Smooth muscle cell (in vitro differentiated cells): Measurements from ENCODE around the gene CA7. TPM values are rescaled to one million over a fixed set of nuclear protein-coding genes. Genes with fewer than 3 reads are reported as not detected.

Source experiments
- DNase-seq: peaks from one replicate; lab custom pipeline; 2025; ENCODE audit not compliant: unreplicated experiment; lab: John Stamatoyannopoulos, UW
- H2AFZ ChIP-seq: fragments of 200-600 bp; sonication (generic); 2 replicates; pipeline ENCODE4 v1.6.0; 2016; ENCODE audit warnings: antibody characterized with exemption, low read depth, mild to moderate bottlenecking
- H3F3A ChIP-seq: fragments of 200-600 bp; sonication (generic); 2 replicates; pipeline ENCODE4 v1.6.0; 2017; ENCODE audit warnings: antibody characterized with exemption, low read depth
- H3K27ac ChIP-seq: fragments of 200-600 bp; sonication (generic); 2 replicates; pipeline ENCODE4 v1.5.1; 2016; ENCODE audit warnings: low read depth, mild to moderate bottlenecking
- H3K27me3 ChIP-seq: fragments of 200-600 bp; sonication (generic); 2 replicates; pipeline ENCODE4 v1.6.1; 2016; ENCODE audit warnings: low read depth, mild to moderate bottlenecking
- H3K36me3 ChIP-seq: fragments of 200-600 bp; sonication (generic); 2 replicates; pipeline ENCODE4 v1.5.1; 2016; ENCODE audit warnings: low read depth
- H3K4me1 ChIP-seq: fragments of 200-600 bp; sonication (generic); 2 replicates; pipeline ENCODE4 v1.5.1; 2016; ENCODE audit warnings: low read depth
- H3K4me2 ChIP-seq: fragments of 200-600 bp; sonication (generic); 2 replicates; pipeline ENCODE4 v1.6.0; 2016; ENCODE audit warnings: mild to moderate bottlenecking
- H3K4me3 ChIP-seq: fragments of 200-600 bp; sonication (generic); 2 replicates; pipeline ENCODE4 v1.5.1; 2016; ENCODE audit warnings: mild to moderate bottlenecking
- H3K79me2 ChIP-seq: fragments of 200-600 bp; sonication (generic); 2 replicates; pipeline ENCODE4 v1.6.0; 2016; ENCODE audit warnings: low read depth, mild to moderate bottlenecking
- H3K9ac ChIP-seq: fragments of 200-600 bp; sonication (generic); 2 replicates; pipeline ENCODE4 v1.6.0; 2016; ENCODE audit warnings: low read depth
- H3K9me3 ChIP-seq: fragments of 200-600 bp; sonication (generic); replicated peaks from 2 replicates; pipeline ENCODE4 v1.5.1; 2016; ENCODE audit warnings: low read depth
- H4K20me1 ChIP-seq: fragments of 200-600 bp; sonication (generic); 2 replicates; pipeline ENCODE4 v1.6.0; 2016; ENCODE audit warnings: low read depth
- WGBS: methylation state at CpG from one replicate; pipeline ENCODE4 v1.1.7; 2016; ENCODE audit warnings: low lambda C conversion rate; 5-methylcytosine and 5-hydroxymethylcytosine counted together
- polyA plus RNA-seq: library from polyadenylated mRNA; unstranded; fragments of >200 nt; fragmentation: Nextera tagmentation; extraction: Ambion mirVana; gene quantifications from 2 replicates; pipeline ENCODE4 v1.2.1, GENCODE V29; 2016
- total RNA-seq: library from RNA; depleted of rRNA; stranded (reverse); fragments of >200 nt; gene quantifications from 2 replicates; pipeline ENCODE4 v1.2.3, GENCODE V29; 2014
- TF ChIP-seq, protein P1 (sequence below): fragments of 200-600 bp; sonication (generic); IDR thresholded peaks from 2 replicates; pipeline ENCODE4 v1.5.1; 2017; ENCODE audit warnings: borderline replicate concordance, mild to moderate bottlenecking, antibody characterized with exemption; ENCODE audit not compliant: insufficient read depth, poor library complexity, severe bottlenecking

The CA7 gene
- total and polyA plus RNA-seq, 2 experiments from 2014 or later: not detected

- Histone ChIP-seq H3K9ac (no peak overlapping the region), H3K4me2 (no peak overlapping the region), H3K79me2 (no peaks in the 10 kb centered on the region), H3K4me1 (no peaks in the 10 kb centered on the region), H3K27ac (no peak overlapping the region), H3K27me3 (no peaks in the 10 kb centered on the region), H3F3A (no peaks in the 10 kb centered on the region), H3K36me3 (peaks cover 10% of the 10 kb centered on the region), H3K4me3 (no peak overlapping the region), H2AFZ (no peak overlapping the region), H4K20me1 (no peaks in the 10 kb centered on the region), H3K9me3 (no peaks in the 10 kb centered on the region)
- 97% methylated on average over 7 of the region's 7 CpGs for WGBS
- TF ChIP-seq, protein P1, sequence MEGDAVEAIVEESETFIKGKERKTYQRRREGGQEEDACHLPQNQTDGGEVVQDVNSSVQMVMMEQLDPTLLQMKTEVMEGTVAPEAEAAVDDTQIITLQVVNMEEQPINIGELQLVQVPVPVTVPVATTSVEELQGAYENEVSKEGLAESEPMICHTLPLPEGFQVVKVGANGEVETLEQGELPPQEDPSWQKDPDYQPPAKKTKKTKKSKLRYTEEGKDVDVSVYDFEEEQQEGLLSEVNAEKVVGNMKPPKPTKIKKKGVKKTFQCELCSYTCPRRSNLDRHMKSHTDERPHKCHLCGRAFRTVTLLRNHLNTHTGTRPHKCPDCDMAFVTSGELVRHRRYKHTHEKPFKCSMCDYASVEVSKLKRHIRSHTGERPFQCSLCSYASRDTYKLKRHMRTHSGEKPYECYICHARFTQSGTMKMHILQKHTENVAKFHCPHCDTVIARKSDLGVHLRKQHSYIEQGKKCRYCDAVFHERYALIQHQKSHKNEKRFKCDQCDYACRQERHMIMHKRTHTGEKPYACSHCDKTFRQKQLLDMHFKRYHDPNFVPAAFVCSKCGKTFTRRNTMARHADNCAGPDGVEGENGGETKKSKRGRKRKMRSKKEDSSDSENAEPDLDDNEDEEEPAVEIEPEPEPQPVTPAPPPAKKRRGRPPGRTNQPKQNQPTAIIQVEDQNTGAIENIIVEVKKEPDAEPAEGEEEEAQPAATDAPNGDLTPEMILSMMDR: no peak
- DNase-seq: no peak
Measured at GRCh38 chr16:66811043-66811442, 33.2 kb upstream of the CA7 start.

- H3K9me3 ChIP-seq: no peaks in the 10 kb centered on the region
- H3K4me1 ChIP-seq: no peaks in the 10 kb centered on the region
- no peaks in the 10 kb centered on the region for H3K79me2 ChIP-seq
- H3K36me3 ChIP-seq: peaks cover 39% of the 10 kb centered on the region
- H3F3A ChIP-seq: no peaks in the 10 kb centered on the region
- H3K27me3 ChIP-seq: no peaks in the 10 kb centered on the region
- H3K4me3 ChIP-seq: no peak overlapping the region
- H3K9ac ChIP-seq: no peak overlapping the region
- 98% methylated on average over 2 of the region's 2 CpGs for WGBS
- H2AFZ ChIP-seq: no peak overlapping the region
- TF ChIP-seq, protein P1: no peak
- H3K4me2 ChIP-seq: no peak overlapping the region
- no peak overlapping the region for H3K27ac ChIP-seq
- no peaks in the 10 kb centered on the region for H4K20me1 ChIP-seq
- DNase-seq: no peak
Measured at GRCh38 chr16:66814734-66815133, 29.5 kb upstream of the CA7 start.

DNA sequence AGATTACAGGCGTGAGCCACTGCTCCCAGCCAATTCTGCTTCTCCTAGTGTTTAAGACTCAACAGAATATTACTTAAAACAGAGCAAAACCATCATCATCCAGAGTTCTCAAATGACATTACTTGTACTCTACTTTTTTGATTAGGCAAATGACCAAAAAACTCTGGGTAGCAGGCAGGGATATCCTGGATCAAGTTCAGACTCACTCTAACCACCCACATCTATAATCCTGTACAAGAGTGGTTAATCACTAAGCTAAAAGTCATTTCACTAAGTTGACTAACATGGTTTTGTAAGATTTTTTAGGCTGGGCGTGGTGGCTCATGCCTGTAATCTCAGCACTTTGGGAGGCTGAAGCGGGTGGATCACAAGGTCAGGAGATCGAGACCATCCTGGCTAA lies 20.2 kb upstream of the CA7 start:
- no peak for DNase-seq
- Histone ChIP-seq H2AFZ (no peak overlapping the region), H3K36me3 (peaks cover 18% of the 10 kb centered on the region), H3F3A (no peaks in the 10 kb centered on the region), H4K20me1 (peaks cover 51% of the 10 kb centered on the region), H3K9ac (no peak overlapping the region), H3K9me3 (no peaks in the 10 kb centered on the region), H3K4me3 (no peak overlapping the region), H3K27ac (no peak overlapping the region), H3K4me2 (no peak overlapping the region), H3K4me1 (no peaks in the 10 kb centered on the region), H3K27me3 (no peaks in the 10 kb centered on the region), H3K79me2 (peaks cover 8% of the 10 kb centered on the region)
- 70% methylated on average over 4 of the region's 4 CpGs for WGBS
- TF ChIP-seq, protein P1: no peak

DNA sequence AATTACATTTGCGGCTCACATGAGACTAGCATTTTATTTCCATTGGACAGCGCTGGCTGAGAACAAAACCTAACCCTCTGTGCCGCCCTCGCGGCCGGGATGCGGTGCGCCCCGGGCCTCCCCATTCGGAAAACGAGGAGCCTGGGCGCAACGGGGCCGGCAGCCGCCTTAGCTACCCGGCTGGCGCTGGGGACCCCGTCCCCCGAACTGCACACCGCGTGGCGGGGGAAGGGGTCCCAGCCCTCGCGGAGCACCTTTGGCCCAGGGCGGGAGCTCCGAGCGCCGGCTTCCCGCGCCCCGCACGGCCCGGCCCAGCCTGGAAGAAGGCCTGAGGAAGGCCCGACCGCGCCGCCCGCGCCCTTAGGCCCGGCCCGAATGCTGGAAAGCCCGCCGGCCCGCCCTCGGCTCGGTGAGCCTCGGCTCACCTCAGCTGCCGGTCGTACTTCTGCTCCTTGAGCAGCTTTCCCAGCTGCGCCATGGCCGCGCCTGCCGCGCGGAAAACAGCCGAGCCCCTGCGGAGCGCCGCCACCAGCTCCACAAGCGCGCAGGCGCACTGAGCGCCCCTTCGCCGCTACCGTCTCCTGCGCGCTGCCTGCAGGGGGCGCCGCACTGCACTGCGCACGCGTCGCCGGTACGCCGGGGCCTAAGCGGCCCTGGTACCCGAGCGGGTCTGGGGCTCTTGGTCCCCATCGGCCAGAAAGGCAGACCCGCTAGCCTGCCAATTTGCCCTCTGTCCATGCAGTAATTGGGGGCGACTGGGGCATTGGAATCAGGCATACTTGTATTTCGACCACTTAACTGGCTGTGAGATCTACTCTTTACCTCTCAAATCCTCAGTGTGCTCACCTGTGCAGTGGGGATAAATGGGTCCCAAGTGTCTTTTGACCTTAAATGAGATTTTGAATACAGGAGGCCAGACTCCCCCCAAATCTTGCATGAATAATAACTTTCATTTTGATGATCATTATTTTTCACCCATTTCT lies 13.5 kb upstream of the CA7 start, which contains the start of gene NAE1:
NAE1 (minus strand) TSS at position 555 of the 983 bp plus-strand sequence; CDS start at position 478, 77 bp downstream.
- Histone ChIP-seq H4K20me1 (peaks cover 38% of the 10 kb centered on the region), H3K27me3 (peaks cover 10% of the 10 kb centered on the region), H3F3A (no peaks in the 10 kb centered on the region), H2AFZ (peak within 1 kb of the TSS; percentile 94), H3K36me3 (no peaks in the 10 kb centered on the region), H3K9me3 (no peaks in the 10 kb centered on the region), H3K4me2 (peak within 1 kb of the TSS; percentile 96), H3K4me3 (peak within 1 kb of the TSS; percentile 91), H3K4me1 (peaks cover 11% of the 10 kb centered on the region), H3K27ac (peak within 1 kb of the TSS; percentile 48), H3K9ac (peak within 1 kb of the TSS; percentile 85), H3K79me2 (peaks cover 22% of the 10 kb centered on the region)
- 1% methylated on average over 60 of the region's 84 CpGs for WGBS
- TF ChIP-seq, protein P1: peak; percentile 99
- DNase-seq: peak; percentile 76
